Activated CD8-positive, alpha-beta memory T cell treated with anti-CD3 and anti-CD28 coated beads, Interleukin-2, amount 50 U/mL, for 4 hours (primary cell): Measurements from ENCODE around the gene GAPDH.
A peak's percentile ranks its signal among the peaks of the same experiment; 100 is the strongest.

Source experiments
- DNase-seq: peaks from one replicate; pipeline ENCODE4 v3.0.0-alpha.2; 2020

The GAPDH gene

DNA sequence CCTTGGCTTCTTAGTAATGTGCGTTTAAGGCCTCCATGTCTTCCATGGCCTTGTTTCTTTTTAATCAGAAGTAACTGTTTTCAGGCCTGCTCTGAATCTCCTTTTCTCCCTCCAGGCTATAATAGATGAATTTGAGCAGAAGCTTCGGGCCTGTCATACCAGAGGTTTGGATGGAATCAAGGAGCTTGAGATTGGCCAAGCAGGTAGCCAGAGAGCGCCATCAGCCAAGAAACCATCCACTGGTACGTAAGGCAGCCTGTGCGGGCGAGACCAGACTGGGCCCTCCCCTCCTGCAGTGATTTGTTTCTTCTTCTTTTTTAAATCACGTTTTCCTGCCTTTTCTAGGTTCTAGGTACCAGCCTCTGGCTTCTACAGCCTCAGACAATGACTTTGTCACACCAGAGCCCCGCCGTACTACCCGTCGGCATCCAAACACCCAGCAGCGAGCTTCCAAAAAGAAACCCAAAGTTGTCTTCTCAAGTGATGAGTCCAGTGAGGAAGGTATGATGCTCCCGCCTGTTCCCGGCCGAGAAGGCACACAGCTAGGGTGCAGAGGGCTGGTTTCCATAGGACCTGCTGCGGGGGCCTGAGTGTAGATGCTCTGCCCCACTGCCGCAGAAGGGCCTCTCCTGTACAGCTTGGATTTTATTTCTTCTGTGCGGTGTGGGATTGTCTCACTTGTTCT, 3.6 kb upstream of the GAPDH start:
- no peak for DNase-seq

DNA sequence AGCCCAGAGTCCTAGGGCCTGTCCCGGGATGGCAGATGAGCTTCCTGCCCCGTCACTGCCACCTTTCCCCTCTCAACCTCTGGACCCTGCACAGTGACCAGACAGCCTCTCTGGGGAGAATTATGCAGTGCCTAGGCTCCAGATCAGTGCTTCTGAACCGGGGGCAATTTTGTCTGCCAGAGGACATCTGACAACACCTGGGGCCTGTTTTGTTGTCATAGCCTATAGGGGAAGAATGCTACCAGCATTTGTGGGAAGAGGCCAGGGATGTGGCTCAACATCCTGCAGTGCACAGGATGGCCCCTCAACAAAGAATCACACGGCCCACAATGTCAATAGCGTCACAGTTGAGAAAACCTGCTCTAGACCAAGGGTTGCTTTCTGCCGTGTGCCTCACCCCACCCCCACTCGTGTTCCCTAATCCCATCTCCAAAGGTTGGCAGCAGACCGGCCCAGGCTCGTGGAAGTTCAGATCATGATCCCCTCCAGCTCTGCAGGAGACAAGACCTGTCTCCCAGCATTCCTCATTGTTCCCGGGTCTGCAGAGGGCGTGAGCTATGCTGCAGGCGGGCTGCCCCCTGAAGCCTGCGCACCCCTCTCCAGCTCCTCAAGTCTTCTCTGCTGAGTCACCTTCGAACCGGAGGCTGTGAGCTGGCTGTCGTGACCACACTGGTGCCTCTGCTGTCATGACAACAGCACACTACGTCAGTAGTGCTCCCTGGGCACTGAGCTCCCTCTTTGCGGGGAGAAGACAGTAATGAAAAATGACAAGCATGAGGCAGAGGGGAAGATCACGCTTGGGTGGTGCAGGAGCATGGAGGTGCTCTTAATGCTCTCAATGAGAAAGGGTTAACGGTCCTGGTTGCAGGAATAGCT, 2.0 kb upstream of the GAPDH start:
- peak; percentile 85 for DNase-seq

DNA sequence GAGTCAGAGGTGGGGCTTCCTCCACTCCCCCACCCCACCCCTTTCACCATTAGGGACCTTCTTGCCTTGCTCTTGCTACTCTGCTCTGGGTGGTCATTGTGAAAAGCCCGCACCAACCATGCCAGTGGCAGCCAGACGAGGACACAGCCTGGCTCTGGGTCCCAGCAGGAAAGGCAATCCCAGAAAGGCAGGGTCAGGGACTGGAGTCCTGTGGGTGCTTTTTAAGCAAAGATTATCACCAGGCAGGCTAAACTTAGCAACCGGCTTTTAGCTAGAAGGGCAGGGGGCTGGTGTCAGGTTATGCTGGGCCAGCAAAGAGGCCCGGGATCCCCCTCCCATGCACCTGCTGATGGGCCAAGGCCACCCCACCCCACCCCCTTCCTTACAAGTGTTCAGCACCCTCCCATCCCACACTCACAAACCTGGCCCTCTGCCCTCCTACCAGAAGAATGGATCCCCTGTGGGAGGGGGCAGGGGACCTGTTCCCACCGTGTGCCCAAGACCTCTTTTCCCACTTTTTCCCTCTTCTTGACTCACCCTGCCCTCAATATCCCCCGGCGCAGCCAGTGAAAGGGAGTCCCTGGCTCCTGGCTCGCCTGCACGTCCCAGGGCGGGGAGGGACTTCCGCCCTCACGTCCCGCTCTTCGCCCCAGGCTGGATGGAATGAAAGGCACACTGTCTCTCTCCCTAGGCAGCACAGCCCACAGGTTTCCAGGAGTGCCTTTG, 1.2 kb upstream of the GAPDH start:
- no peak for DNase-seq

DNA sequence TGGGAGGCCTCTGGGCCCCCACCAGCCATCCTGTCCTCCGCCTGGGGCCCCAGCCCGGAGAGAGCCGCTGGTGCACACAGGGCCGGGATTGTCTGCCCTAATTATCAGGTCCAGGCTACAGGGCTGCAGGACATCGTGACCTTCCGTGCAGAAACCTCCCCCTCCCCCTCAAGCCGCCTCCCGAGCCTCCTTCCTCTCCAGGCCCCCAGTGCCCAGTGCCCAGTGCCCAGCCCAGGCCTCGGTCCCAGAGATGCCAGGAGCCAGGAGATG, 729 bp upstream of the GAPDH start:
- DNase-seq: no peak

DNA sequence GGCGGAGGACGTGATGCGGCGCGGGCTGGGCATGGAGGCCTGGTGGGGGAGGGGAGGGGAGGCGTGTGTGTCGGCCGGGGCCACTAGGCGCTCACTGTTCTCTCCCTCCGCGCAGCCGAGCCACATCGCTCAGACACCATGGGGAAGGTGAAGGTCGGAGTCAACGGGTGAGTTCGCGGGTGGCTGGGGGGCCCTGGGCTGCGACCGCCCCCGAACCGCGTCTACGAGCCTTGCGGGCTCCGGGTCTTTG, 303 bp downstream of the GAPDH start:
- DNase-seq: no peak

DNA sequence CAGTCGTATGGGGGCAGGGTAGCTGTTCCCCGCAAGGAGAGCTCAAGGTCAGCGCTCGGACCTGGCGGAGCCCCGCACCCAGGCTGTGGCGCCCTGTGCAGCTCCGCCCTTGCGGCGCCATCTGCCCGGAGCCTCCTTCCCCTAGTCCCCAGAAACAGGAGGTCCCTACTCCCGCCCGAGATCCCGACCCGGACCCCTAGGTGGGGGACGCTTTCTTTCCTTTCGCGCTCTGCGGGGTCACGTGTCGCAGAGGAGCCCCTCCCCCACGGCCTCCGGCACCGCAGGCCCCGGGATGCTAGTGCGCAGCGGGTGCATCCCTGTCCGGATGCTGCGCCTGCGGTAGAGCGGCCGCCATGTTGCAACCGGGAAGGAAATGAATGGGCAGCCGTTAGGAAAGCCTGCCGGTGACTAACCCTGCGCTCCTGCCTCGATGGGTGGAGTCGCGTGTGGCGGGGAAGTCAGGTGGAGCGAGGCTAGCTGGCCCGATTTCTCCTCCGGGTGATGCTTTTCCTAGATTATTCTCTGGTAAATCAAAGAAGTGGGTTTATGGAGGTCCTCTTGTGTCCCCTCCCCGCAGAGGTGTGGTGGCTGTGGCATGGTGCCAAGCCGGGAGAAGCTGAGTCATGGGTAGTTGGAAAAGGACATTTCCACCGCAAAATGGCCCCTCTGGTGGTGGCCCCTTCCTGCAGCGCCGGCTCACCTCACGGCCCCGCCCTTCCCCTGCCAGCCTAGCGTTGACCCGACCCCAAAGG, 804 bp downstream of the GAPDH start:
- DNase-seq: peak; percentile 69

DNA sequence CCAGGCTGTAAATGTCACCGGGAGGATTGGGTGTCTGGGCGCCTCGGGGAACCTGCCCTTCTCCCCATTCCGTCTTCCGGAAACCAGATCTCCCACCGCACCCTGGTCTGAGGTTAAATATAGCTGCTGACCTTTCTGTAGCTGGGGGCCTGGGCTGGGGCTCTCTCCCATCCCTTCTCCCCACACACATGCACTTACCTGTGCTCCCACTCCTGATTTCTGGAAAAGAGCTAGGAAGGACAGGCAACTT, 1.3 kb downstream of the GAPDH start:
- DNase-seq: no peak

DNA sequence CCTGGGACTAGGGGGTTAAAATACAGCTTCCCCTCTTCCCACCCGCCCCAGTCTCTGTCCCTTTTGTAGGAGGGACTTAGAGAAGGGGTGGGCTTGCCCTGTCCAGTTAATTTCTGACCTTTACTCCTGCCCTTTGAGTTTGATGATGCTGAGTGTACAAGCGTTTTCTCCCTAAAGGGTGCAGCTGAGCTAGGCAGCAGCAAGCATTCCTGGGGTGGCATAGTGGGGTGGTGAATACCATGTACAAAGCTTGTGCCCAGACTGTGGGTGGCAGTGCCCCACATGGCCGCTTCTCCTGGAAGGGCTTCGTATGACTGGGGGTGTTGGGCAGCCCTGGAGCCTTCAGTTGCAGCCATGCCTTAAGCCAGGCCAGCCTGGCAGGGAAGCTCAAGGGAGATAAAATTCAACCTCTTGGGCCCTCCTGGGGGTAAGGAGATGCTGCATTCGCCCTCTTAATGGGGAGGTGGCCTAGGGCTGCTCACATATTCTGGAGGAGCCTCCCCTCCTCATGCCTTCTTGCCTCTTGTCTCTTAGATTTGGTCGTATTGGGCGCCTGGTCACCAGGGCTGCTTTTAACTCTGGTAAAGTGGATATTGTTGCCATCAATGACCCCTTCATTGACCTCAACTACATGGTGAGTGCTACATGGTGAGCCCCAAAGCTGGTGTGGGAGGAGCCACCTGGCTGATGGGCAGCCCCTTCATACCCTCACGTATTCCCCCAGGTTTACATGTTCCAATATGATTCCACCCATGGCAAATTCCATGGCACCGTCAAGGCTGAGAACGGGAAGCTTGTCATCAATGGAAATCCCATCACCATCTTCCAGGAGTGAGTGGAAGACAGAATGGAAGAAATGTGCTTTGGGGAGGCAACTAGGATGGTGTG, 1.9 kb downstream of the GAPDH start:
- no peak for DNase-seq

DNA sequence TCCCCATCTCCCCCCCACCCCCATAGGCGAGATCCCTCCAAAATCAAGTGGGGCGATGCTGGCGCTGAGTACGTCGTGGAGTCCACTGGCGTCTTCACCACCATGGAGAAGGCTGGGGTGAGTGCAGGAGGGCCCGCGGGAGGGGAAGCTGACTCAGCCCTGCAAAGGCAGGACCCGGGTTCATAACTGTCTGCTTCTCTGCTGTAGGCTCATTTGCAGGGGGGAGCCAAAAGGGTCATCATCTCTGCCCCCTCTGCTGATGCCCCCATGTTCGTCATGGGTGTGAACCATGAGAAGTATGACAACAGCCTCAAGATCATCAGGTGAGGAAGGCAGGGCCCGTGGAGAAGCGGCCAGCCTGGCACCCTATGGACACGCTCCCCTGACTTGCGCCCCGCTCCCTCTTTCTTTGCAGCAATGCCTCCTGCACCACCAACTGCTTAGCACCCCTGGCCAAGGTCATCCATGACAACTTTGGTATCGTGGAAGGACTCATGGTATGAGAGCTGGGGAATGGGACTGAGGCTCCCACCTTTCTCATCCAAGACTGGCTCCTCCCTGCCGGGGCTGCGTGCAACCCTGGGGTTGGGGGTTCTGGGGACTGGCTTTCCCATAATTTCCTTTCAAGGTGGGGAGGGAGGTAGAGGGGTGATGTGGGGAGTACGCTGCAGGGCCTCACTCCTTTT, 2.7 kb downstream of the GAPDH start:
- no peak for DNase-seq

DNA sequence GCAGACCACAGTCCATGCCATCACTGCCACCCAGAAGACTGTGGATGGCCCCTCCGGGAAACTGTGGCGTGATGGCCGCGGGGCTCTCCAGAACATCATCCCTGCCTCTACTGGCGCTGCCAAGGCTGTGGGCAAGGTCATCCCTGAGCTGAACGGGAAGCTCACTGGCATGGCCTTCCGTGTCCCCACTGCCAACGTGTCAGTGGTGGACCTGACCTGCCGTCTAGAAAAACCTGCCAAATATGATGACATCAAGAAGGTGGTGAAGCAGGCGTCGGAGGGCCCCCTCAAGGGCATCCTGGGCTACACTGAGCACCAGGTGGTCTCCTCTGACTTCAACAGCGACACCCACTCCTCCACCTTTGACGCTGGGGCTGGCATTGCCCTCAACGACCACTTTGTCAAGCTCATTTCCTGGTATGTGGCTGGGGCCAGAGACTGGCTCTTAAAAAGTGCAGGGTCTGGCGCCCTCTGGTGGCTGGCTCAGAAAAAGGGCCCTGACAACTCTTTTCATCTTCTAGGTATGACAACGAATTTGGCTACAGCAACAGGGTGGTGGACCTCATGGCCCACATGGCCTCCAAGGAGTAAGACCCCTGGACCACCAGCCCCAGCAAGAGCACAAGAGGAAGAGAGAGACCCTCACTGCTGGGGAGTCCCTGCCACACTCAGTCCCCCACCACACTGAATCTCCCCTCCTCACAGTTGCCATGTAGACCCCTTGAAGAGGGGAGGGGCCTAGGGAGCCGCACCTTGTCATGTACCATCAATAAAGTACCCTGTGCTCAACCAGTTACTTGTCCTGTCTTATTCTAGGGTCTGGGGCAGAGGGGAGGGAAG, 3.5 kb downstream of the GAPDH start:
- peak; percentile 86 for DNase-seq

DNA sequence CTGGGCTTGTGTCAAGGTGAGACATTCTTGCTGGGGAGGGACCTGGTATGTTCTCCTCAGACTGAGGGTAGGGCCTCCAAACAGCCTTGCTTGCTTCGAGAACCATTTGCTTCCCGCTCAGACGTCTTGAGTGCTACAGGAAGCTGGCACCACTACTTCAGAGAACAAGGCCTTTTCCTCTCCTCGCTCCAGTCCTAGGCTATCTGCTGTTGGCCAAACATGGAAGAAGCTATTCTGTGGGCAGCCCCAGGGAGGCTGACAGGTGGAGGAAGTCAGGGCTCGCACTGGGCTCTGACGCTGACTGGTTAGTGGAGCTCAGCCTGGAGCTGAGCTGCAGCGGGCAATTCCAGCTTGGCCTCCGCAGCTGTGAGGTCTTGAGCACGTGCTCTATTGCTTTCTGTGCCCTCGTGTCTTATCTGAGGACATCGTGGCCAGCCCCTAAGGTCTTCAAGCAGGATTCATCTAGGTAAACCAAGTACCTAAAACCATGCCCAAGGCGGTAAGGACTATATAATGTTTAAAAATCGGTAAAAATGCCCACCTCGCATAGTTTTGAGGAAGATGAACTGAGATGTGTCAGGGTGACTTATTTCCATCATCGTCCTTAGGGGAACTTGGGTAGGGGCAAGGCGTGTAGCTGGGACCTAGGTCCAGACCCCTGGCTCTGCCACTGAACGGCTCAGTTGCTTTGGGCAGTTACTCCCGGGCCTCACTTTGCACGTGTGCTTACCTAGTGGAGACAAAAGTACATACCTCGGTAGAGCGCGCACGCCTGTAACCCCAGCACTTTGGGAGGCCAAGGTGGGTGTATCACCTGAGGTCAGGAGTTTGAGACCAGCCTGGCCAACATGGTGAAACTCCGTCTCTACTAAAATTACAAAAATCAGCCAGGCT, 4.3 kb downstream of the GAPDH start:
- no peak for DNase-seq

DNA sequence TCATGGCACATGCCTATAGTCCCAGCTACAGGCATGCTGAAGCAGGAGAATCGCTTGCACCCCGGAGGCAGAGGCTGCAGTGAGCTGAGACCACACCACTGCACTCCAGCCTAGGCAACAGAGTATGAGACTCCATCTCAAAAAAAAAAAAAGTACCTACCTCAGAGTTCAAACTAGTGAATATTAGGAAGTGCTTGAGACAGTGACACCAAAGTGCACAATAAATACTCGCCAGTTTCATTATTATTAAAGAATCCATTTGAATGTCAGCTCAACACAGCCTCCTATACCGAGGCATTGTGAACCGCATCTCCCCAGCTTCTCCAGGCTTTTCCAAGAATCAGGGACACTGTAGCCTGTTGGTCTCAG, 5.0 kb downstream of the GAPDH start:
- DNase-seq: no peak

DNA sequence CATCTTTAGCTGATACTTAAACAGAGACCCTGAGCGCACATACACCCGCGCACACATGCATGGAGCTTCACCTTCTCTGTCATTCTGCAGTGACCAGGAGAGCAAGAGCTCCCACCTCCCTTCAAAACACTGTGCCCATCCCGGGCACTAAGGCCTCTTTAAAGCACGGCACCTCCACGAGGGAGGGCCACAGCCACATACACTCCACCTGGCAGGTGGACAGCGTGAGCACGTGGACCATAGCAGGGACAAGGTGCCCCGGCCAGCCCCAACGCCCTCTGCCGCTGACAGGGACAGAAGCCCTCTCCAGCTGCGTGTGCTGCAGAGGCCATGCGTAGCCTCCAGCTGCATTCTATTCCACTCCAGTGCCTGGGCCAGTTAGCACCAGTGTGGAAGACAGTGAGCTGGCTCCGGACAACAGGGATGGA, 5.4 kb downstream of the GAPDH start:
- DNase-seq: no peak

DNA sequence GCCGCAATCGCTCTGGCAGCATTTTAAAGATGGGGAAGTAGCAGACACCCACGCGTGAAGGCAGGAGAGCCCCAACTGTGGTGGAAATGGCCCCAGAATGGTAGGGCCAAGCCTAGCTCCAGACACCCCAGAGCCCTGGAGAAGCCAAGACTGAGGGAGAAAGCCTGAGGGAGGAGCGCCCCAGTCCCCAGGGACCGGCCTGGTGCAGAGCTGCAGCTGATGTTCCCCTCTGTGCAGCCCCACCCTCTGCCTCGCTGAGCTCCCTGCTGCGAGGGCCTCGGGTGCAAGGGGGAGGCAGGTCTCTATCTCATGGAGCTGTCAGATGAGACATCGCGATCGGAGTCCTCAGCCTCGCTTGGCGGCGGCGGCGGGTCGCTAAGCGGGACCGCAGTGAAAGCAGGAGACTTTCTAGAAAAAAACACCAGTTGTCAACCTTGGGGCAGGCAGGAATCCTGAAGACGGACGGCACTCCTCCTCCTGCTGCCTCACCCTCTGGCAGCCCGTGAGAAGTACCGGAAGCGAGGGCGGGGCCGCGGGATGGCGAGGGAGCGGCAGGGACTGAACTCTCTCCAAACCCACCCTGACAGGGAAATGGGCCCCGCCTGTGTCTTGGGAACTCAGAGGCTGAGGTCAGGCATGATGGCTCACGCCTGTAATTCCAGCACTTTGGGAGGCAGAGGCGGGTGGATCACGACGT, 6.0 kb downstream of the GAPDH start:
- no peak for DNase-seq

DNA sequence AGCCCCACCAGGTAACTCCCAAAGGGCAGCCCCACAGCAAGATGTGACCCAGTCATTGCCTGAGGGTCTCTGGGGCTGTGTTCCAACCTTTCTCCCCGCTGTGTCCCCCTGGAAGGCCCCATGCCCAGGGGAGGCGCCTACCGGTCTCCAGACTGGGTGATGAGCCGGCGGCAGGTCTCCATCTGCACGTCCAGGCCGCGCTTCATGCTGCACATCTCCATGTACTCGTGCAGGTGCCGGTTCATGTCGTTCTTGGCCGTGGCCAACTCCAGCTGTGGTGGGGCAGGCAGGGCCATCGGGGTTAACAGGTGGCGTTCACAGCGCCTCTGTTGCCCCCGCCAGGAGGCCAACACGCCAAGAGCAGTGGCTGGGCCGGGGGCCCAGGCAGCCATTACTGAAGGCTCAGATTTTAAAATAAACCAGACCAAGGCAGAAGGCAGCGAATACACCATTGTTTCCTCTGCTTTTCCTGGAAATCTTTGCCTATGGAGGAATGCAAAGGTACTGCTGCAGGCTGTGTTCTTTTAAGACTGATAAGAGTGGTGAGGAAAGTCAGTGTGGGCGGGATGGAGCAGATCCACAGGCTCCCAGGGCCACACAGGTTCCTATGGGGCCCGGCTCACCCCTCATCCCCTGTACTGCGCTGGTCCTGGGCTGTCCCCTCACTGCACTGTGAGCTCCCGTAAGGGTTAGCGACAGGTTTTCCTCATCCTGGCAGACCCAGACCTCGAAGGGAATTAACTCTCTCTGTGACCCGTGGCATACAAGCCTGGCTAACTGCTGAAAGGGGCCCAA, 7.3 kb downstream of the GAPDH start:
- DNase-seq: no peak

DNA sequence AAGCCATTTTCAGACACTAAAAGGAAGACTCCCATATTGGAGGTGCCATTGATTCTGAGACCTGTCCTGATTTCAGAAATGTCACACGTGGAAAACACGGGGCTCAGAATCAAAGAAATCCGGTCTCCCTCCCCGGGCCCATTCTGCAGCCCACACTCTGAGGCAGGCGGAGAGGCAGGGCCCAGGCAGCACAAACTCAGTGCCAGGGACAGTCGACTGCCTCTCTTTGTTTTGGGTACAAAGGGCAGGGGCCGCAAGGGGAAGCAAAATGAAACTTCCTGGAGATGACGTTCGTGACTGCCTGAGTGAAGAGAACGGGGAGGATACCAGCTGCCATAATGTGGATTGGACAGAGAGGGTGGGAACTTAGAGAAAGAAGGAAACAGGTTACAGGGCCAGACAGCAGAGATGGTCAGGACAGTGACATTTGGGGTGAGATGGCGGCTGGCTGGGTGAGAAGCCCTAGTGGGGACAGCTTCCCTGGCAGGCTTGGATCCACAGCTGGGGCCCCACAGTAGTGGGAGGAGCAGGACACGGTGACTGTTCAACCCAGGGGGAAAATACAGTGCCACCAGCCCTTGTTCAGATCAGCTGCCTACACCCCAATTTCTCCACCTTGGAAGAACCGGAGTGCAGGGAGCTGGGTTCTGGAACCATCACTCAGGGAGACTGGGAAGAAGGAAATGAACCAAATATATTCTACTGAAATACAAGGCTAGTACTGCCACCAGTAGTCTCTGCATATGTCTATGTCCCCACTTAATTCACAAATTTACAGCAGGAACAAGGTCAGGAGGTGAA, 8.1 kb downstream of the GAPDH start:
- no peak for DNase-seq

DNA sequence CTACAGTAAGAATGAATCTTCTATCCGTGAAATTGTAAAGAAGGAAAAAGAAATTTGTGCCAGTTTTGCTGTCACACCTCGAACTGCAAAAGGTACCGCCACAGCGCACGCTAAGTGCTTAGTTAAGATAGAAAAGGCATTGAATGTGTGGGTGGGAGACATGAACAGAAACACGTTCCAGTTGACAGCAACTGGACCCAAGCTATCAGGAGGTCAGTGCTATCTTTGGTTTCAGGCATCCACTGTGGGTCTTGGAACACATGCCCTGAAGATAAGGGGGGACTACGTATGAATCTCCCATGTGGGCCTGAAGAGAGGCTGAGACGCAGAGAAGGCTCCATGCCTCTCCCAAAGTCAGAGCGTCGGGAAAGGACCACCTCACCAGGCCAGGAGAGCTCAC, 11.7 kb downstream of the GAPDH start:
- DNase-seq: no peak

DNA sequence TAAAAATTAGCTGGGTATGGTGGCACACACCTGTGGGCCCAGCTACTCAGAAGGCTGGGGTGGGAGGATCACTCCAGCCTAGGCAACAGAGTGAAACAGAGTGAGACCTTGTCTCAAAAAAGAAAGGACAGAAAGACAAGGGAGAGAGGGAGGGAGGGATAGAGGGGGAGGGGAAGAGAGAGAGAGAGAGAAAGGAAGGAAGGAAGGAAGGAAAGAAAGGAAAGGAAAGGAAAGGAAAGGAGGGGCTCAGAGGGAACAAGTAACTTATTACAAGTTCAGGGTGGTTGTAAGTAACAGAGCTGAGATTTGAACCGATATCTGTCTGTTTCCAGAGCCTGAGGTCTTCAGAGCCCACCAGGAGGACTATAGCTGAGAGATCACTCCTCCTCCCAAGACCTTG, 13.2 kb downstream of the GAPDH start:
- DNase-seq: no peak
